Activated CD4-positive, CD25-positive, alpha-beta regulatory T cell treated with anti-CD3 and anti-CD28 coated beads, Interleukin-2, amount 50 U/mL, for 24 hours (primary cell): ENCODE results near the gene FLNB.
"Not testable (repeated sequence)": the region's sequence is repeated elsewhere in the genome, so short reads cannot be mapped to it uniquely, and the experiment has no call there.

Experiments
- ATAC-seq, 2 donors: fragments of 150-1000 bp; cut with Tn5 transposase; one replicate each; pipeline ENCODE4 v1.10.0; 2021; ENCODE audit warnings: mild to moderate bottlenecking in 1 of 2, moderate library complexity in 1 of 2

Gene FLNB

DNA sequence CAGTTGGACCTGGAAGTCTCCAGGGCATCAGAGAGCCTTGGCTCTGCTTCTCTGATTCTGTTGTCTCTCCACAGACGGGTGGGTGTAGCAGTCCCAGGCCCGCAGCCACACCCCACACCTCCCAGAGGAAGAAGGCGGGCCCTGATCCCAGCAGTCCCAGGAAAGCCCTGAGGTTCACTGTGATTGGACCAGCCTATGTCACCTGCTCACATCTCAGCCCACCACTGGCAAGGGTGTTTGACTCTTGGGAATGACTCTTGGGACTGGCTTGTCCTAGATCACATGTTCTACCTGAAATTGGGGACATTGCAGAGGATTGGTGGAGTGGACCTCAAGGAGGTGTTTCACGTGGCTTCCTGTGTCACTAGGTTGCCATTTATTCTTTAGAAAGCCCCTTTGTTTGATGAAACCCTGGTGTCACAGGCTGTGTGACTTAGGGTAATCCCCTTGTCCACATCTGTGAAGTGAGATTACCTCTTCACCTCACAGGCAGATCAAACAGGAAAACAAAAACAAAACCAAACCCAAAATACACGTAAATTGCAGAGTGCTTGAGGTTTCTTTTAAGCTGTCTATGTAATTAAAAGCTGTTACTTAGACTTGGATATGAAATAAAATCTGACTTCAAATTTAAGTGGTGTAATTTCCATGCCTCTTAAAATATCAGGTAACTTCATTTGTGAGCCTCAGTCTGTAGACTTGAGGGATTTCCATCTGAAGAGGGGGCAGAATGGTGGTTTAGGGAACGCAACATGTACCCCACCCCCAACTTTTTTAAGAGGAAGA, 26.7 kb downstream of the FLNB start:
- peak; percentile 99 for ATAC-seq

DNA sequence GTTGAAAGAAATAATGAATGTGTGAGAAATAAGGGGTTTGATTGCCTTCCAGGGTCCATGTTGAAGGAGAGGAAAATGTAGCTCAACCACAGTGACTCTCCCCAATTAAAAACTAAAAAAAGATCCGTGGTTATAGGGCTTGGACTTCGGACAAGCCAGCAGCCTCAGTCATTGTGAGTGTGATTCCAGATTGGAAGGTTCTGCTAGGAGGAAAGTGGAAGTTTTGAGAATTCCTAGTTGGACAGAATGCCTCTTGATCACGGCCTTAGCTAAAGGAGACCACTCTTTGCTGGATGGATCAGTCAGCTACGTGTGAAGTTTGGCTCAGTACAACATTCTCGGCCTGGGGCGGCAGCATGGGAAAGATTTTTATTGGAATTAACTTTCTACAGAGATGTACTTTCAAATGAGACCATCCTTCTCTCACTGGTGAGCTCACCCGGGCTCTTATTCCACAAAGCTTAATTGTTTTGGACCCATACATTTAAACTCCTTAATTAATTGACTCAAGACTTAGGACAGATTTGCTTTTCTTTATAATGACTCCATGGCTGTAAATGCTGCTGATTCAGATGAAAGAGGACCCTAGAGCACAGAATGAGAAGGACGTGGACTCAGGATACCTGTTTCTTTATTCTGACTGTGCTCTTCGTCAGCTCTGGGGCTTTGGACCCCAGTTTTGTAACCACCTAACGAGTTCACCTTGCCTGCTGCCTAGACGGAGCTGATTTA, 27.5 kb downstream of the FLNB start:
- no peak for ATAC-seq

- no peak for ATAC-seq
These were observed 28.2 kb downstream of the FLNB start for GRCh38 chr3:58036293-58037032.

DNA sequence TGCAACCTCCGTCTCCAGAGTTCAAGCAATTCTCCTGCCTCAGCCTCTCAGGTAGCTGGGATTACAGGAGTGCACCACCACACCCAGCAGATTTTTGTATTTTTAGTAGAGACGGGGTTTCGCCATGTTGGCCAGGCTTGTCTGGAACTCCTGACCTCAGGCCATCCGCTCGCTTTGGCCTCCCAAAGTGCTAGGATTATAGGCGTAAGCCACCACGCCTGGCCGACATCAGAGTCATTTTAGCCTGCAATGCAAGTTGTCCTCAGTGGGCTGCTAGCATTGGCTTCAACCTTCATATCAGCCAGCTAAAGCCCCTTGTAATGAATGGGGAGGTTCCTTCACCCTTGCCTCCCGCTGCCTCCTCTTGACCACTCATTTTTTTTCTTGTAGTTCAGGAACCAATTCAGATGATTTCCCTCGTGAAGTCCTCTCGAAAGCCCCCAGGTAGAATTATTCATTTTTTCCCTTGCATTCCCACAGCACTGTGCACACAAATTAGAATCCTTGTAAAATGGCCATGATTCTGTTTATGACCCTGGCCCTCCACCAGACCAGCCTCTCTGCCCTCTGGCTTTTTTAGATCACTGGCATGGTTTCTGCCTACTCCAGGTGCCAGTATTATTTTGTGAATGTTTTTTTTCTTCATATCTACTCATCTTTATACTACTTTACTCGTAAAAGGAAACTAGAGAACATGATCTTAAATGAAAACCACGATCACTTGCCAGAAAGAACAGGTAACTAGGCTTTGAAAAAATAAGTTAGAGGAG, 29.1 kb downstream of the FLNB start:
- ATAC-seq = no peak

DNA sequence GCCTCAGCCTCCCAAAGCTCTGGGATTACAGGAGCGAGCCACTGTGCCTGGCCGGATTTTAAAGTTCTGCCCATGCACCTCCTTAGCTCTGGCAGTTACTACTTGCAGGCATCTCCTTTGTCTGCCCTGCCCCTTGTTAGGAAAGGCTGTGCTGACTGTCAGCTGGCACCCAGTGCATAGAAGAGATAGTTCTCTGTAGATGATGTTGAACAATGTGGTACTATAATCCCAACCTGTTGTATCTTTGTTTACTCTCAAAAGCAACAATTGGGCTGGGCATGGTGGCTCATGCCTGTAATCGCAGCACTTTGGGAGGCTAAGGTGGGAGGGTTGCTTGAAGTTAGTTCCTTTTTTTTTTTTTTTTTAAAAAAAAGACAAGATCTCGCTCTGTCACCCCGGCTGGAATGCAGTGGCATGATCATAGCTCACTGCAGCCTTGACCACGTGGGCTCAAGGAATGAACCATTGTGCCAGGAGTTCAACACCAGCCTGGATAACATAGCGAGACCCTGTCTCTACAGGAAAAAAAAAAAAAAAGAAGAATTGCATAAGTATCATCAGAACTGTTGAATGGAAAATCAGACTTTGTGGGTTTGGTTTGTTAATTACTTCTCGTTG, 30.6 kb downstream of the FLNB start:
- ATAC-seq = no peak

DNA sequence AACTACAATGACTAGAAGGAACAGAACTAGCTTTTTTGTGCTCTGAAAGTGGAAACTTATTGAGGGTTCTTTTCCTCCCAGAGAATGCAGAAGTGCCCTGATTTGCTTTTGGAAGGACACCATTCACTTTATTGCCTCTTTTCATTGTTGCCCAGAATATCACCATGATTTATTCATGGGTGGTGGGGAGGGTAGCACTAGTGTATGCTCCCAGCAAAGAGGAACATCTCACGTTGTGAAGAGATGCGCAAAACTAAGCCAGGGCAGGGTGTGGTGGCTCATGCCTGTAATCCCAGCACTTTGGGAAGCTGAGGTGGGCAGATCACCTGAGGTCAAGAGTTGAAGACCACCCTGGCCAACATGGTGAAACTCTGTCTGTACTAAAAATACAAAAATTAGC, 31.4 kb downstream of the FLNB start:
- ATAC-seq = no peak

DNA sequence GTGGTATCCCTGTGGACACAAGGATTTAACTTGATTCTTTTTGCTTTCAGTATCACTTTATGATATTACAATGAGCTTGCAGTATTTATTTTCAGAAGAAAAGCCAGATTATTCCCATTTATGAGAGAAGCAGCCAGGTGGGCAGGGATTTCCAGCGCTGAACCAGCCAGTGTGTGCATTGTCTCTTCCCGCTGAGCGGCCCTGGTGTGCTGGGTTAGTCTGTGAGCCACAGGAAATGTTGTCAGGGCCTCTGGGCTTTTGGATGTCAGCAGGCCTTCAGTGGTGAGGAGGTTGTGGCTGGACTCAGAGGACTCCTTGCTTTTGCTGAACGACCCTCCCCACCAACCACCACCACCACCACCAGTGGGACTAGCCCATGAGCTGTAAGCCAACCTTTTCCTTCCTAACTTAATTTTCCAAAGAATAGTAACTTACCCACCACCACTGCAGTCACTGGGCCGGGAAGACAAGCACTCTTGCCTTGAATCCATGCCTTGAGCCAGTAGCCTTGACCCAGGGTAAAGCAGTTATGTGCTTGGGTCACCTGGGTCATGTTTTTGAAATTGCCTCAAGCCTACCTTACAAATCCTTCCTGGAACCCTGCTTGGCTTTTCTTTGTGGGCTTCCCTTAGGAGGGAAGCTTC, 33.1 kb downstream of the FLNB start:
- ATAC-seq = no peak

DNA sequence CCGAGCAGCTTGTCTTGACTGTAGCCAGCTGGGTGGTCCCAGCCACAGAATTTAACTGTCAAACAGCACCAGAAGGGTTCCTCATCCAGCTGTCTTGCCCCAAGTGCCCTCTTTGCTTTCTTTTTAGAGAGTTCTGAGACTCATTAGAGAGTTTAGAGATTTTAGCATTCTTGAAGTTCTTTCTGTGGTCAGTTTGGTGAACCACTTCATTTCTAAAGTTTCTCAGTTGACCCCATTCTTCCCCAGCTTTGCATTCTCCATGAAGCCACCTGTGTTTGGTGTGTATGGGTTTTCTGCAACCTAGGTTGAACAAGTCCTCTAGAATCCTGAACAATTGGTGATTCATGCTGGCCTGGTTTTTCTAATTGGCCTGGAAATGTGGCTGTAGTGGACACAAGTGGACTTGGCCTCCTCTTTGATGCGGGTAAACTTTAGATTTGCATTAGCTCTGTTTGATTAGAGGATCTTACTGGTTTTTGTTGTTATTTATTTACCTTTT, 33.7 kb downstream of the FLNB start:
- peak in 1 of 2 donors; percentile 24 for ATAC-seq

DNA sequence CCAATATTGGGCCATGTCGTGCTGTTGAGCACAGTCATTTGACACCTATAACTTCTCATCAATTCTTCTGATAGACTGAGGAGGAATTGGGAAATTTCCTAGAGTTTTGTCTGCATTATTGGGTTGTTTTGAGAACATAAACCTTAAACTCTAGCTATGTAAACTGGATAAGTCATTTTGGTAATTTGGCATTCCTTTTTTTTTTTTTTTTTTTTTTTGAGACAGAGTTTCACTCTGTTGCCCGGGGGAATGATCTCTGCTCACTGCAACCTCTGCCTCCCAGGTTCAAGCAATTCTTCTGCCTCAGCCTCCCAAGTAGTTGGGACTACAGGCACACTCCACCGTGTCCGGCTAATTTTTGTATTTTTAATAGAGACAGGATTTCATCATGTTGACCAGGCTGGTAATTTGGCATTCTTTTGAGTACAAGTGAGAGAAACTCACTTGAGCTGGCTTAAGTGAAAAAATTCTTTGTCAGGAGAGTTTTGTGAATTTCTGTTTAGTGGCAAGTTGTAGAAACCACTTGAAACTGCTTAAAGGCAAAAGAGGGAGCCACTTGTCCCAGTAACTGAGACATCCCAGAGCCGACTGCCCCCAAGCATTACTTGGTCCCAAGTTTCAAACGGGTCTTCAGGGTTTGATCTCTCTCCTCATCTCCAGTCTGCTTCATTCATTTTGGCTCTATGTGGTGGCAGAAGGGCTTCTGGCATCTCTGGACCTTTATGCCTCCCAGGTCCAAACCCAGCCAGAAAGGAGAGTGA, 34.9 kb downstream of the FLNB start:
- ATAC-seq = no peak

DNA sequence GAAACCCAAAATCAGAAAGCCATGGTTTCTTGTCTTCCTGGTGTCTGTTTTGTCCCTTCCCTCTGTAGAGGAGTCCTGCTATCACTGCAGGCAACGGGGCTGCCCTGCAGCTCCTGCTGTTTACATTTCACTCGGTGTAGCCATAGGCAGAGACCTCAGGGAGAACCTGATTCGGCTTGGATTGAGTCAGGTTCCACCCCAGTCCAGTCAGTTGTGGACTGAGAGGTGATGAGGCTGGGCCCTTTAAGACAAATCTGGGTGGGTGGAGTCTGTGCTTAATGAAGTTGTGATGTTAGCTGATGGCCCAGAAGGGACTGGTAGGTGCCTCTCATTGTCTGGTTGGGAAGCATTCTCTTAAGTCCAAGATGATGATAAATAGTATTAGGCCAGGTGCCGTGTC, 35.7 kb downstream of the FLNB start:
- ATAC-seq = no peak

GRCh38 chr3:58044691-58045483, 36.7 kb downstream of the FLNB start:
- peak; percentile 21 to 36 for ATAC-seq

DNA sequence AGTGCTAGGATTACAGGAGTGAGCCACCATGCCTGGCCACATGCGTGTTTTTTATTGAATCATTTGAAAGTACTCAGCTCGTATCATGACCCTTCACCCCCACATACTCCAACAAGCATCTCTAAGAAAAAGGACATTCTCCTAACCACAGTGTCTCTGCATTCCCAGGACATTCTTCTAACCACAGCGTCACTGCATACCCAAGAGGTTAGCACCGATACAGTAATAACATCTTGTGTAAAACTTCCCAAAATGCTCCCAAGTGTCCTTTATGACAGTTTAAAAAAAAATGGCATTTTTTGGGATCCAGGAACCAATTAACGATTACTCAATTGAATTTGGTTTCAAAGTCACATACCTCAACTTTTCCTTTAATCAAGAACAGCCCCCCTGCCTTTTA, 39.6 kb downstream of the FLNB start:
- ATAC-seq = no peak

GRCh38 chr3:58048301-58048700, 40.1 kb downstream of the FLNB start:
- ATAC-seq = no peak

DNA sequence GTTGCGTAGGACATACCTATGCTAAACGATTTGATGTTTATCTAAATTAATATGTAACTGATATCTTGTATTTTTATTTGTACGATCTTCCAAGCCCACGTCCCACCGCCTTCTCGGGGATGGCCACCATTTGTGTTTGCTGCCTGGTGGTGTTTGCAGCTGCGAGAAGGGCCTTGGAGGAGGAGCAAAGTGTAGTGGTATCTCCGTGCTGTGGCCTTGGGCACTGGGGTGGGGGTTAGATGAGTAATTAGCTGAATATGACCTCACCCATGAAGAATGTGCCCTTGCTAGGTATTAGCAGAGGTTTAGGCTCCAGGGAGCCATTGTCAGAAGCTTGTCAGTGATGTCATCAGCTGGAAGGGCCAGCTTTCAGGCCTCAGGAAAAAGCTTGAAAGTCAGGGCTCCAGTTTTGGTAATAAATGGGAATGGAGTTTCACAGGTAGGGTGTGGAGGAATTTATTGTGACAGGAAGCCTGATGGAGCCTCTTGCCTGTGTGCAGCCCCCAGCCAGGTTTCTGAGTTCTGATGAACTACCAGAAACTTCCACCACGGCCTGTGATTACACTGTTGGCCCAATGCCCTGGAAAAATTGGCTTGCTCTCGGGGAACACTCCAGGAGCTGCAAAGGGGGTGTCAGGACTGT, 41.0 kb downstream of the FLNB start:
- no peak for ATAC-seq

DNA sequence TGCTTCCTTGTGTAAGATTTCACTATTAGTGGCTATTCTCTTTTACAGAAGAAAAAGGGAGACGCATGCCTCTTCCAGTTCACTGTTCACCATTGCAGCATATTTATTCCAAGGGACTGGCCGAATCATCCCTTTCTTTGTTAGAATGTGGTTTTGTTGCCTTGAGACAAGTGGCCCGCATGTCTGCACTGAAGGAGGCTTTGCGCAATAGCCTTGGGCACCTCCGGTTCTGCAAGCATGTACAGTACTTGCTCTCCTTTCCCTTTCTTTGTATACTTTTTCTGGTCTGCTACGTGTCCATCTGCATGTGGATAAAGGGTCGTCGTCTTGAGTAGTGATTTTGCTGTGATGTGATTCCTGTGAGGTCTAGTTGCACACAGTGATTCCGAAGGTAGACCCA, 43.0 kb downstream of the FLNB start:
- no peak for ATAC-seq

GRCh38 chr3:58051658-58052261, 43.5 kb downstream of the FLNB start:
- ATAC-seq = not testable (repeated sequence)

GRCh38 chr3:58052373-58053273, 44.4 kb downstream of the FLNB start:
- ATAC-seq = peak; percentile 95 to 97

GRCh38 chr3:58054652-58055051, 46.4 kb downstream of the FLNB start:
- no peak for ATAC-seq
